Hepatocyte (in vitro differentiated cells): ENCODE data around the gene P3H4. TPM values are rescaled to one million over a fixed set of nuclear protein-coding genes. Genes with fewer than 3 reads are reported as not detected.

Source experiments
- DNase-seq: peaks from one replicate; pipeline ENCODE4 v3.0.0-alpha.2; 2016; ENCODE audit warnings: low spot score
- H2AFZ ChIP-seq: fragments of 200-600 bp; sonication (generic); 2 replicates; pipeline ENCODE4 v1.6.0; 2016; ENCODE audit warnings: antibody characterized with exemption, mild to moderate bottlenecking
- H3K27ac ChIP-seq: fragments of 200-600 bp; sonication (generic); 2 replicates; pipeline ENCODE4 v1.5.1; 2016; ENCODE audit warnings: mild to moderate bottlenecking
- H3K27me3 ChIP-seq: fragments of 200-600 bp; sonication (generic); 2 replicates; pipeline ENCODE4 v1.6.1; 2016
- H3K36me3 ChIP-seq: fragments of 200-600 bp; sonication (generic); replicated peaks from 2 replicates; pipeline ENCODE4 v1.5.1; 2016; ENCODE audit warnings: low read depth; ENCODE audit not compliant: insufficient read depth
- H3K4me1 ChIP-seq: fragments of 200-600 bp; sonication (generic); 2 replicates; pipeline ENCODE4 v1.5.1; 2016; ENCODE audit warnings: mild to moderate bottlenecking, moderate library complexity; ENCODE audit not compliant: insufficient read depth
- H3K4me2 ChIP-seq: fragments of 200-600 bp; sonication (generic); 2 replicates; pipeline ENCODE4 v1.6.0; 2016
- H3K4me3 ChIP-seq: fragments of 200-600 bp; sonication (generic); 2 replicates; pipeline ENCODE4 v1.5.1; 2016; ENCODE audit warnings: mild to moderate bottlenecking
- H3K79me2 ChIP-seq: fragments of 200-600 bp; sonication (generic); 2 replicates; pipeline ENCODE4 v1.6.0; 2017; ENCODE audit warnings: mild to moderate bottlenecking
- H3K9me2 ChIP-seq: fragments of 200-600 bp; sonication (generic); replicated peaks from 2 replicates; pipeline ENCODE4 v1.6.0; 2017; ENCODE audit warnings: mild to moderate bottlenecking; ENCODE audit not compliant: insufficient read depth
- H3K9me3 ChIP-seq: fragments of 200-600 bp; sonication (generic); 2 replicates; pipeline ENCODE4 v1.5.1; 2016; ENCODE audit warnings: low read depth, mild to moderate bottlenecking
- H4K20me1 ChIP-seq: fragments of 200-600 bp; sonication (generic); 2 replicates; pipeline ENCODE4 v1.6.0; 2016; ENCODE audit warnings: mild to moderate bottlenecking; ENCODE audit not compliant: insufficient read depth, poor library complexity, severe bottlenecking
- EZH2 ChIP-seq: fragments of 200-600 bp; sonication (generic); IDR thresholded peaks from 2 replicates; pipeline ENCODE4 v1.6.1; 2016; ENCODE audit warnings: antibody characterized with exemption, mild to moderate bottlenecking, borderline replicate concordance
- EZH2phosphoT487 ChIP-seq: fragments of 200-600 bp; sonication (generic); IDR thresholded peaks from one replicate; pipeline ENCODE4 v1.6.1; 2018; ENCODE audit warnings: antibody characterized with exemption, mild to moderate bottlenecking, low read depth, moderate library complexity; ENCODE audit not compliant: unreplicated experiment, severe bottlenecking
- WGBS: methylation state at CpG from one replicate; pipeline ENCODE4 v1.1.6; 2016; ENCODE audit warnings: low lambda C conversion rate; ENCODE audit errors: missing lambda C conversion rate; 5-methylcytosine and 5-hydroxymethylcytosine counted together
- polyA plus RNA-seq: library from polyadenylated mRNA; unstranded; fragments of >200 nt; fragmentation: Nextera tagmentation; extraction: Ambion mirVana; gene quantifications from 2 replicates; pipeline ENCODE4 v1.2.1, GENCODE V29; 2016
- total RNA-seq: library from RNA; depleted of rRNA; stranded (reverse); fragments of >200 nt; gene quantifications from 2 replicates; pipeline ENCODE4 v1.2.3, GENCODE V29; 2014
- TF ChIP-seq, protein P1 (sequence below): fragments of 200-600 bp; sonication (generic); IDR thresholded peaks from 2 replicates; pipeline ENCODE4 v1.5.1; 2016; ENCODE audit warnings: antibody characterized with exemption, mild to moderate bottlenecking; ENCODE audit not compliant: poor library complexity

The P3H4 gene
- total and polyA plus RNA-seq, 2 experiments from 2014 or later, result 62.6 to 110 TPM

- H4K20me1 ChIP-seq, result peaks cover 28% of the 10 kb centered on the region
- WGBS, result 27% methylated on average over 4 of the region's 4 CpGs
- no peaks in the 10 kb centered on the region for H3K27me3 ChIP-seq
- no peaks in the 10 kb centered on the region for H3K9me2 ChIP-seq
- H3K4me3 ChIP-seq, result no peak overlapping the region
- peak overlapping the region; percentile 75 for H3K27ac ChIP-seq
- H3K4me2 ChIP-seq, result peak overlapping the region; percentile 33
- peaks cover 40% of the 10 kb centered on the region for H3K79me2 ChIP-seq
- H3K9me3 ChIP-seq, result no peaks in the 10 kb centered on the region
- H2AFZ ChIP-seq, result no peak overlapping the region
- H3K36me3 ChIP-seq, result no peaks in the 10 kb centered on the region
- TF ChIP-seq EZH2 (no peak), EZH2phosphoT487 (no peak)
- TF ChIP-seq, protein P1, sequence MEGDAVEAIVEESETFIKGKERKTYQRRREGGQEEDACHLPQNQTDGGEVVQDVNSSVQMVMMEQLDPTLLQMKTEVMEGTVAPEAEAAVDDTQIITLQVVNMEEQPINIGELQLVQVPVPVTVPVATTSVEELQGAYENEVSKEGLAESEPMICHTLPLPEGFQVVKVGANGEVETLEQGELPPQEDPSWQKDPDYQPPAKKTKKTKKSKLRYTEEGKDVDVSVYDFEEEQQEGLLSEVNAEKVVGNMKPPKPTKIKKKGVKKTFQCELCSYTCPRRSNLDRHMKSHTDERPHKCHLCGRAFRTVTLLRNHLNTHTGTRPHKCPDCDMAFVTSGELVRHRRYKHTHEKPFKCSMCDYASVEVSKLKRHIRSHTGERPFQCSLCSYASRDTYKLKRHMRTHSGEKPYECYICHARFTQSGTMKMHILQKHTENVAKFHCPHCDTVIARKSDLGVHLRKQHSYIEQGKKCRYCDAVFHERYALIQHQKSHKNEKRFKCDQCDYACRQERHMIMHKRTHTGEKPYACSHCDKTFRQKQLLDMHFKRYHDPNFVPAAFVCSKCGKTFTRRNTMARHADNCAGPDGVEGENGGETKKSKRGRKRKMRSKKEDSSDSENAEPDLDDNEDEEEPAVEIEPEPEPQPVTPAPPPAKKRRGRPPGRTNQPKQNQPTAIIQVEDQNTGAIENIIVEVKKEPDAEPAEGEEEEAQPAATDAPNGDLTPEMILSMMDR, result no peak
- H3K4me1 ChIP-seq, result peaks cover 8% of the 10 kb centered on the region
- DNase-seq, result no peak
Measured at GRCh38 chr17:41787021-41787418, 24.7 kb downstream of the P3H4 start.

DNA sequence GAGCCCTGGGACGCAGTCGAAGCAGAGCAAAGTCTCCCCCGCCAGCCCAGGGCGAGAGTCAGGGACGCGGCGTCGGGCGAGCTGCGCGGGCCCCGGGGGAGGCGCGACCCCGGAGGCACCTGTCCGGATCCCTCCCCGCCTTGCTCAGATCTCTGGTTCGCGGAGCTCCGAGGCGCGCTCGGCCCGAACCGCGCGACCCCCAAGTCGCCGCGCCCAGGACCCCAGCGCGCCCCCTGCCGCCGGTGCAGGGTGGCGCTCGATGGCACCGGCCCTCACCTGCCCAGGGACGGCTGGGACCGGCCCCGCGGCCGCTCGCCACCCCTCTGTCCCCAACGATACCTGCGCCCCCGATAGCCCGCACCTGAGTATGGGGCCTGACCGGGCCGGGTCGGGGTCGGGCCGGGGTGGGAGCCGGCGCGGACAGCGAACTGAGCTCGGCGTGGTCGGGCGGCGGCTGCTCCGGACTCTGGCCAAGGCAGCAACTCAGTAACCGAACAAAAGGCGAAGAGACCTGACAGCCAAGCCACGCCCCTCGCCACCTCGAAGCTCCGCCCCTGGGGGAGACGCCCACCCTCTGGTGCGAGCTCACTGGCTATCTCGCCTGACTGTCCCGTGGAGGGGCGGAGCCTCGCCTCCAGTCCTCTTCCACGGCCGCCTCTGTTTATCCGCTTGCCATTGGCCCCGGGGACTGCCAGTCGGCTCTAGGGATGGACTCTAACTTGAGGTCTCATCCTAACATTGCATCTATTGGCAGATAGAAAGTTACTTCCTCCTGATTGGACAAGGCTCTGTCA, 25.3 kb downstream of the P3H4 start, which contains the start of gene JUP:
TSS of gene JUP (minus strand) at position 485 of the 794 bp plus-strand sequence. CDS start 14,857 bp downstream, outside the sequence.
- H4K20me1 ChIP-seq, result peaks cover 34% of the 10 kb centered on the region
- H3K9me3 ChIP-seq, result no peaks in the 10 kb centered on the region
- H3K27ac ChIP-seq, result peak within 1 kb of the TSS; percentile 93
- no peak within 1 kb of the TSS for H2AFZ ChIP-seq
- 2% methylated on average over 48 of the region's 79 CpGs for WGBS
- peak; percentile 100 for DNase-seq
- H3K4me2 ChIP-seq, result peak within 1 kb of the TSS; percentile 85
- H3K4me3 ChIP-seq, result peak within 1 kb of the TSS; percentile 28
- no peaks in the 10 kb centered on the region for H3K27me3 ChIP-seq
- H3K9me2 ChIP-seq, result no peaks in the 10 kb centered on the region
- peaks cover 46% of the 10 kb centered on the region for H3K79me2 ChIP-seq
- TF ChIP-seq EZH2, result no peak
- no peak for TF ChIP-seq EZH2phosphoT487
- TF ChIP-seq, protein P1, result peak; percentile 62
- no peaks in the 10 kb centered on the region for H3K36me3 ChIP-seq
- peaks cover 10% of the 10 kb centered on the region for H3K4me1 ChIP-seq

GRCh38 chr17:41785859-41786226, 25.9 kb downstream of the P3H4 start:
- no peaks in the 10 kb centered on the region for H3K27me3 ChIP-seq
- DNase-seq, result peak; percentile 86
- H2AFZ ChIP-seq, result no peak overlapping the region
- peaks cover 40% of the 10 kb centered on the region for H4K20me1 ChIP-seq
- peak overlapping the region; percentile 93 for H3K27ac ChIP-seq
- no peaks in the 10 kb centered on the region for H3K36me3 ChIP-seq
- no peaks in the 10 kb centered on the region for H3K9me3 ChIP-seq
- no peaks in the 10 kb centered on the region for H3K9me2 ChIP-seq
- H3K4me3 ChIP-seq, result peak overlapping the region; percentile 28
- 3% methylated on average over 15 of the region's 22 CpGs for WGBS
- H3K4me2 ChIP-seq, result peak overlapping the region; percentile 85
- peaks cover 12% of the 10 kb centered on the region for H3K4me1 ChIP-seq
- TF ChIP-seq EZH2phosphoT487, result no peak
- TF ChIP-seq, protein P1, result no peak
- peaks cover 50% of the 10 kb centered on the region for H3K79me2 ChIP-seq
